Measurements from ENCODE around the gene ATP8B1.

Gene ATP8B1

DNA sequence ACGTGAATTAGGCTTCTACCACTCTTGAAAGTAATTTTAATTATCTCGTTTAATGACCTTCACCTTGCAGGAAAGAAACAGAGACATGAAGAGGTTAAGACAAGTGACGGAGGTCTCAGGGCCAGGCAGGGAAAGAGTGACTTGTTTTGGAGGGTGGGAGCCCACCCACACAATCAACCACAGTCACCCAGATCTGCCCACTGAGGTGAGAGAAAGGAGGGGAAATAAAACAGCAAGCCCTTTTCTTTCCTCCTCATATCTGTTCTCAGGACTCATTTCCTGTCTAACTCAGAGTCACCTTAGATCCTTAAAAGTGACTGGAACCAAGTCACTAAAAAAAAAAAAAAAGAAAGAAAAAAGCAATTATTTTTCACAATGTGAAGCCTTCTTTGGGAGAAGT is 26.8 kb downstream of the ATP8B1 start:
- TF ChIP-seq GABPA (IDR thresholded peaks at IDR 0.05; ENCODE audit: low read depth) (no peak), SPI1 (IDR thresholded peaks at IDR 0.05; ENCODE audit: borderline replicate concordance, low read depth) (no peak), POLR2AphosphoS5 (IDR thresholded peaks at IDR 0.05; ENCODE audit: low read depth) (no peak)
- TF ChIP-seq, protein P1, sequence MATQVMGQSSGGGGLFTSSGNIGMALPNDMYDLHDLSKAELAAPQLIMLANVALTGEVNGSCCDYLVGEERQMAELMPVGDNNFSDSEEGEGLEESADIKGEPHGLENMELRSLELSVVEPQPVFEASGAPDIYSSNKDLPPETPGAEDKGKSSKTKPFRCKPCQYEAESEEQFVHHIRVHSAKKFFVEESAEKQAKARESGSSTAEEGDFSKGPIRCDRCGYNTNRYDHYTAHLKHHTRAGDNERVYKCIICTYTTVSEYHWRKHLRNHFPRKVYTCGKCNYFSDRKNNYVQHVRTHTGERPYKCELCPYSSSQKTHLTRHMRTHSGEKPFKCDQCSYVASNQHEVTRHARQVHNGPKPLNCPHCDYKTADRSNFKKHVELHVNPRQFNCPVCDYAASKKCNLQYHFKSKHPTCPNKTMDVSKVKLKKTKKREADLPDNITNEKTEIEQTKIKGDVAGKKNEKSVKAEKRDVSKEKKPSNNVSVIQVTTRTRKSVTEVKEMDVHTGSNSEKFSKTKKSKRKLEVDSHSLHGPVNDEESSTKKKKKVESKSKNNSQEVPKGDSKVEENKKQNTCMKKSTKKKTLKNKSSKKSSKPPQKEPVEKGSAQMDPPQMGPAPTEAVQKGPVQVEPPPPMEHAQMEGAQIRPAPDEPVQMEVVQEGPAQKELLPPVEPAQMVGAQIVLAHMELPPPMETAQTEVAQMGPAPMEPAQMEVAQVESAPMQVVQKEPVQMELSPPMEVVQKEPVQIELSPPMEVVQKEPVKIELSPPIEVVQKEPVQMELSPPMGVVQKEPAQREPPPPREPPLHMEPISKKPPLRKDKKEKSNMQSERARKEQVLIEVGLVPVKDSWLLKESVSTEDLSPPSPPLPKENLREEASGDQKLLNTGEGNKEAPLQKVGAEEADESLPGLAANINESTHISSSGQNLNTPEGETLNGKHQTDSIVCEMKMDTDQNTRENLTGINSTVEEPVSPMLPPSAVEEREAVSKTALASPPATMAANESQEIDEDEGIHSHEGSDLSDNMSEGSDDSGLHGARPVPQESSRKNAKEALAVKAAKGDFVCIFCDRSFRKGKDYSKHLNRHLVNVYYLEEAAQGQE (IDR thresholded peaks at IDR 0.05; ENCODE audit: insufficient replicate concordance, low read depth) = no peak
- TF ChIP-seq, protein P2, sequence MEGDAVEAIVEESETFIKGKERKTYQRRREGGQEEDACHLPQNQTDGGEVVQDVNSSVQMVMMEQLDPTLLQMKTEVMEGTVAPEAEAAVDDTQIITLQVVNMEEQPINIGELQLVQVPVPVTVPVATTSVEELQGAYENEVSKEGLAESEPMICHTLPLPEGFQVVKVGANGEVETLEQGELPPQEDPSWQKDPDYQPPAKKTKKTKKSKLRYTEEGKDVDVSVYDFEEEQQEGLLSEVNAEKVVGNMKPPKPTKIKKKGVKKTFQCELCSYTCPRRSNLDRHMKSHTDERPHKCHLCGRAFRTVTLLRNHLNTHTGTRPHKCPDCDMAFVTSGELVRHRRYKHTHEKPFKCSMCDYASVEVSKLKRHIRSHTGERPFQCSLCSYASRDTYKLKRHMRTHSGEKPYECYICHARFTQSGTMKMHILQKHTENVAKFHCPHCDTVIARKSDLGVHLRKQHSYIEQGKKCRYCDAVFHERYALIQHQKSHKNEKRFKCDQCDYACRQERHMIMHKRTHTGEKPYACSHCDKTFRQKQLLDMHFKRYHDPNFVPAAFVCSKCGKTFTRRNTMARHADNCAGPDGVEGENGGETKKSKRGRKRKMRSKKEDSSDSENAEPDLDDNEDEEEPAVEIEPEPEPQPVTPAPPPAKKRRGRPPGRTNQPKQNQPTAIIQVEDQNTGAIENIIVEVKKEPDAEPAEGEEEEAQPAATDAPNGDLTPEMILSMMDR (IDR thresholded peaks at IDR 0.05; ENCODE audit: insufficient read depth, low read length) = no peak
- no peak overlapping the region for H3K27ac ChIP-seq (replicated peaks)
- DNase-seq (ENCODE audit: low read depth in 1 of 2, low spot score in 1 of 2) = no peak
- no peaks in the 10 kb centered on the region for H3K27me3 ChIP-seq (ENCODE audit: insufficient read depth, poor library complexity, severe bottlenecking)
- no peak overlapping the region for H3K4me3 ChIP-seq (replicated peaks; ENCODE audit: insufficient read depth, low read length)

DNA sequence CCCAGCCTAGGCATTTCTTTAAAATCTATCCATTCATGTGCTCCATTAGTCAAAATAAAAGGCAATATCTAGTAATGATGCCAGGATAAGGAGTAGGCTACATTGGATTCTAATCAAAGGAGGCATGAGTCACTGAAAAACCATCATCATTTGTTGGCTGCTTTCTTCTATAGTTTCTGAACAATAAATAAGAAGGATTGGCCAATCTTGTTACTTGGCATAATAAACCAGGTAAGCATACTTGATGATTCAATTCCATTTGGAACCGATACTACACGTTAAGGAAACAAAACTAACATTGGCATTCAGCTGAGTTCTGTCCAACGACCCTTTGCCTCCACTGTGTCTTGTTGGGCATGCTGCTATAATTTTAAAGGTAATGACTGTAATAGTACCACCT is 27.2 kb downstream of the ATP8B1 start:
- Histone ChIP-seq H3K4me3 (replicated peaks; ENCODE audit: insufficient read depth, low read length) (no peak overlapping the region), H3K27ac (replicated peaks) (no peak overlapping the region), H3K27me3 (ENCODE audit: insufficient read depth, poor library complexity, severe bottlenecking) (no peaks in the 10 kb centered on the region)
- no peak for TF ChIP-seq GABPA (IDR thresholded peaks at IDR 0.05; ENCODE audit: low read depth)
- TF ChIP-seq POLR2AphosphoS5 (IDR thresholded peaks at IDR 0.05; ENCODE audit: low read depth) = no peak
- TF ChIP-seq, protein P1 (IDR thresholded peaks at IDR 0.05; ENCODE audit: insufficient replicate concordance, low read depth) = no peak
- TF ChIP-seq SPI1 (IDR thresholded peaks at IDR 0.05; ENCODE audit: borderline replicate concordance, low read depth) = no peak
- TF ChIP-seq, protein P2 (IDR thresholded peaks at IDR 0.05; ENCODE audit: insufficient read depth, low read length) = no peak
- no peak for DNase-seq (ENCODE audit: low read depth in 1 of 2, low spot score in 1 of 2)

DNA sequence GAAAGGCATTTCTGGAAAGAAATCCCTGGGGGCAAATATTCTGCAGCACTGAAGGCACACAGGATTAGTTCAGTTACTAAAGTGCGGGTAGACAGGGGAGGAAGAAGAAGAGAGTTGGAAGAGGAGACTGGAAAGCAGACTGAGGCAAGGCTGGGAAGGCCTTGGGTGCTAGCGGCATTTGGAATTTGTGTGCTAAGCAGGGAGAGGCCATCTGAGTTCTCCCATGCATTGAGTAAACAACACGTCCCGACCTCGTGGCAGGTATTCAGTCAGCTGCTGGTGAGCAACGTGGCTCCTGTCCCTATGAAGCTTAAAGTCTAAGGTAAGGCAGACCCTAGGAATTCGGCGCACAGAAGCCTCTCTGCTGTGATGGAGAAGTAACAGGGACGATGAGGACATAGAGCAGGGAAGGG is 30.7 kb downstream of the ATP8B1 start:
- Histone ChIP-seq H3K4me3 (replicated peaks; ENCODE audit: insufficient read depth, low read length) (no peak overlapping the region), H3K27ac (replicated peaks) (no peak overlapping the region), H3K27me3 (ENCODE audit: insufficient read depth, poor library complexity, severe bottlenecking) (no peaks in the 10 kb centered on the region)
- TF ChIP-seq, protein P2 (IDR thresholded peaks at IDR 0.05; ENCODE audit: insufficient read depth, low read length) = no peak
- TF ChIP-seq SPI1 (IDR thresholded peaks at IDR 0.05; ENCODE audit: borderline replicate concordance, low read depth) (no peak), POLR2AphosphoS5 (IDR thresholded peaks at IDR 0.05; ENCODE audit: low read depth) (no peak), GABPA (IDR thresholded peaks at IDR 0.05; ENCODE audit: low read depth) (no peak)
- TF ChIP-seq, protein P1 (IDR thresholded peaks at IDR 0.05; ENCODE audit: insufficient replicate concordance, low read depth) = no peak
- no peak for DNase-seq (ENCODE audit: low read depth in 1 of 2, low spot score in 1 of 2)
